ENCODE data around the gene INTS11.

INTS11 gene

DNA sequence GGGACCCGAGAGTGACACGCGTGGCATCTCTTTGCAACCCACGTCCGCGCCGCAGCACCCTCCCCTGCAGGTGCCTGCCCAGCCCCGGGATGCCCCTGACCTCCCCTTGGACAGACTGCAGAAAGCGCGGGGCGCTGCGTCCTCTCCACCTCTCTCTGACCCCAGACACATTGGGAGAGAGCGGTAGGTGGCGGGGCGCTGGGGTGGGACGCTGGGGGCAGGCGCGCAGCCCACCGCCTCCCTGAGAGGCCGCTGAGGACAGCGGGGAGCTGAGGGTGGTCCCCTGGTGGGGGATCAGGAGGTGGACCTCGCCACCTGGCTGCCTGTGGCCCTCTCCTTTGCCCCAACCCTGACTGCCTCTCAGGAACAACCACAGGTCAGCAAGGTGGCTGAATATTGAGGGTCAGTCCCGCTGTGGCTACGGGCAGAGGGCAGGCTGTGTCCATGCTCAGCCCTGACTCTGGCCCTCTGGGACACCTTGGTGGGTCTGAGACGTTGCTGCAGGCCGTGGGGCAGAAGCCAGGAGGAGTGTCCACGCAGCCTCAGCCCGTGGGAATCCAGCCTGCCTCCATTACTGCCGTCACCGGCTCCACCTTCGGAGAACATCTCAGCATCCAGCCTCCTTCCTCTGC lies 50.0 kb downstream of the INTS11 start:
- DNase-seq (ENCODE audit: extremely low spot score, insufficient read length, low read depth) (no peak), FAIRE-seq (no peak)

GRCh38 chr1:1273512-1274298 lies 50.8 kb downstream of the INTS11 start, which contains the start of gene UBE2J2:
TSS of gene UBE2J2 (minus strand) at chr1:1273854. CDS start at chr1:1267992, 5,862 bp downstream.
- FAIRE-seq: peak; percentile 88
- DNase-seq (ENCODE audit: extremely low spot score, insufficient read length, low read depth): peak; percentile 98

DNA sequence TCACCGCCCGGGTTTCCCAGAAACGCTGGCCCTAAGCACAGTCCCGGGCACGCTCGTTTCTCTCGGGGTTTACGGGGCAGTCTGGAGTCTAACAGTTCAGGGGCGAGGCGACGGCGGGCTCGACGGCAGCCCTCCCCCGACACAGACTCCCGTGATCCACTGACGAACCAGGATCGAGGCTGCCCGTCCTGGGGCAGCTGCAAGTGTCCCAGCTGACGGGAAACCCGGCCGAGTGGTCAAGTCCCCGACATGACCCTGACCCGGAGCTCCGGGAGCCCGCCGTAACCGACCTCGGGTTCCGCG lies 51.3 kb downstream of the INTS11 start:
- FAIRE-seq (no peak), DNase-seq (ENCODE audit: extremely low spot score, insufficient read length, low read depth) (no peak)

- no peak for DNase-seq (ENCODE audit: extremely low spot score, insufficient read length, low read depth)
- no peak for FAIRE-seq
These were observed 51.9 kb downstream of the INTS11 start for GRCh38 chr1:1272341-1273208.

DNA sequence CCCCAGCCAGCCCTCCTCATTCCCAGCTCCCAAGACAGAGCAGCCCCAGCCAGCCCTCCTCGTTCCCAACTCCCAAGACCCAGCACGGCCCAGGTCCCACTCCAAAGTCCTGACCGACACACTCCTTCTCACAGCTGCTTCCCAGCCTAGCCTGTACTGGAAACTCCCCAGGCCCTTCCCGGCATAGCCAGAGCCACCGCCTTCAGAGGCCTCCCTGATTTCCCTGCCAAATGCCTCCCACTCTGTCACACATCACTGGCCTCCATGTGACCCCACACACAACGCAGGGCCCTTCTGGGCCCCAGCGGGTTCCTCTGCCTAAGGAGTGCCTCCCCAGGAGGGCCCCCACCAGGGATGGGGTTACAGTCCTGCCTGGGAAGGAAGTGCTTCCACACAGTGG lies 53.6 kb downstream of the INTS11 start:
- no peak for FAIRE-seq
- no peak for DNase-seq (ENCODE audit: extremely low spot score, insufficient read length, low read depth)

DNA sequence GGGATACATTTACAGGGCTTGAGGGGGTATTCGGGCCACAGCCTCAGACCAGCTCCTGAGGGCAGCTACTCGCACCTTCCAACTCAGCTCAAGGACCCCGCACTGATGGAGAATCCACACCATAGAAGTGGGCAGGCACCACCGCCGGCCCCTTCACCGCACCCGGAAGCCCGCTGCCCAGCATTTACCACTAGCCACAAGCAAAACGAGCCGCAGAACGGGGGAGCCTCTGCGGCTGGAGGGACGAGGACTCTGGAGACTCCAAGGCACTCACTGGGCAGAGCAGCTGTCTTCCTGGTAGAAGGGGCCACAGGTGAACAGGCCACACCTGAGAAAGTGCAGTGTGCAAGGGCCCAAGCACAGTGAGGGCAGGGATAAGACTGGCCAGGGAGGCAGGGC lies 56.2 kb downstream of the INTS11 start:
- DNase-seq (ENCODE audit: extremely low spot score, insufficient read length, low read depth): no peak
- FAIRE-seq: no peak

- DNase-seq (ENCODE audit: extremely low spot score, insufficient read length, low read depth): no peak
- FAIRE-seq: no peak
These were observed 56.8 kb downstream of the INTS11 start for GRCh38 chr1:1267488-1268283.

DNA sequence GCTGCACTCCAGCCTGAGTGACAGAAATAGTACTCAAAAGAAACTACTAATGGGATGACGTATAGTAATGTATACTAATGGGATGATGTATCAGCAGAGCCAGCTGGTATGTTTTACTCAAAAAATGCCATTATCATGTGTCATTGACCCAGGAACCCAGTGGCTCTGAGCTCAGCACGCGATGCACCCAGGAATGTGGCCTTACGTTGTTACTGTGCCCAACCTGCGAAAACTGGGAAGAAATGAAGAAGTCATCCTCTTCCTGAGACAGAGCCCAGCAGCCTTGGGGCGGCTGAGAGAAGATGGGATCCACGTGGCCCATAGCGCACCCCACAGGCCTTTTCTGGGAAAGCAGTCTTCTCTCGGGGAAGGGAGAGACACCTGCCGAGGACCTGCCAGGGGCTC lies 59.6 kb downstream of the INTS11 start:
- DNase-seq (ENCODE audit: extremely low spot score, insufficient read length, low read depth) (no peak), FAIRE-seq (no peak)

DNA sequence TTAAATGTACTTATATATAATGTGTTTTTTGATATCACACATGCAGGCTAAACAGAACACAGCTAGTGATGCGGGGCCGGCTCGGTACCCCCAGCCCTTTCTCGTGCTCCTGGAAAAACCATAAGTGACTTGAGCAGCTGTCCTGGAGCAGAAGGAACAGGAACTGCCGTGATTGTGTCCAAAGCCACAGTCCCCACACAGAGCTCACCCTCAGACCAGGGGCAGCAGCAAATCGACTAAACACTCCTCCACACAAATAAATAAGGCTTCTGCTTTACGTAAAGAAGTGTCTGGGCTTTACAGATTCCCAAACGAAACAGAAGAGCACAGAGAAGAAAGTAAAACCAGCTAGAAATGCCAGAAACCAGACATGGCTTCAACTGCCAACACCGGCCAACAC lies 60.4 kb downstream of the INTS11 start:
- DNase-seq (ENCODE audit: extremely low spot score, insufficient read length, low read depth): no peak
- FAIRE-seq: no peak

DNA sequence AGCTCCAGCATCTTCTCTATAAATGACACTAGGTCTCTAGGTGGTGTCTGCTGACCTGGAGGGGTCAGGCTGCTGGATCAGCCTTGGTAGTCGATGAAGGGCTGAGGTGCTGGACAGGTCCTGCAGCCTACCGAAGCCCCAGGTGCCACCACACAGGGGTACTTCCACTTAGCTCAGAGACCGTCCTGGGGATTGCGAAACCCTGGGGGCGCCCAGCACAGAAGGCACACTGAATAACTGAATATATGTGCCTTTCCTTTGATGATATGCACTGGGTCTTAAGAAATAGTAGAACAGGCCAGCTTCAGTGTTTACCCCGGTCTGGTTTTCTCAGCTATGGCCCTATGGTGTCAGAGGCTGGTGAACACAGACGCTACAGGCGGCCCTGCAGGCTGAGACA lies 61.7 kb downstream of the INTS11 start:
- DNase-seq (ENCODE audit: extremely low spot score, insufficient read length, low read depth) (no peak), FAIRE-seq (no peak)

DNA sequence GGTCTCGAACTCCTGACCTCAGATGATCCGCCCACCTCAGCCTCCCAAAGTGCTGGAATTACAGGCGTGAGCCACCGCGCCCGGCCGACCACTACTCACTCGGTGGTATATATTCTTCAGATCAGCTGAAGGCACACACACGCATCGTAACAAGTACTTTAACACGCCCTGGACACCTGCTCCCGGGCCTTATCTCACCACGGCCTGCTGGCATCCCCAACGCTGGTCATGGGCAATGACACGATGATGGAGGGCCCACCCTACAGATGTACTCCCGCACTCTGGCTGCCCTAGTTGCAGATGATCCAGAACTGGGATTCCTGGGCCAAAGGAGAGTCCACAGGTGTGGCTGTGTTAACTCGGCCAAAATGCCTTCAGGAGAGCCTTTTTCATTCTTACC lies 62.4 kb downstream of the INTS11 start:
- FAIRE-seq: no peak

More for the DNA sequence above, 62.4 kb downstream of the INTS11 start:
- DNase-seq (ENCODE audit: extremely low spot score, insufficient read length, low read depth): no peak
